Peyer's patch (tissue), 4 donors: ENCODE results near the gene SLC7A6. TPM values are rescaled to one million over a fixed set of nuclear protein-coding genes. Genes with fewer than 3 reads are reported as not detected.

Source experiments
- DNase-seq, 3 donors: peaks; one replicate each; pipeline ENCODE4 v3.0.0-alpha.2; 2017 to 2019
- H3K27ac ChIP-seq, 4 donors: fragments of 200-600 bp; sonication (generic); one replicate each; pipeline ENCODE4 v1.5.1; 2016 to 2019
- H3K27me3 ChIP-seq, 2 donors: fragments of 200-600 bp; sonication (generic); one replicate each; pipeline ENCODE4 v1.5.1; 2019
- H3K36me3 ChIP-seq, 3 donors: fragments of 200-600 bp; sonication (generic); one replicate each; pipeline ENCODE4 v1.5.1; 2016 to 2019
- H3K4me1 ChIP-seq, 4 donors: fragments of 200-600 bp; sonication (generic); one replicate each; pipeline ENCODE4 v1.5.1; 2016 to 2019
- H3K4me3 ChIP-seq, 4 donors: fragments of 200-600 bp; sonication (generic); 1 replicate in 3 of 4; 2 replicates in 1 of 4; pipeline ENCODE4 v1.5.1; 2016 to 2019; ENCODE audit warnings: mild to moderate bottlenecking in 1 of 4
- H3K9me3 ChIP-seq, 4 donors: fragments of 200-600 bp; sonication (generic); one replicate each; pipeline ENCODE4 v1.5.1; 2016 to 2019; ENCODE audit warnings: mild to moderate bottlenecking in 1 of 4
- POLR2A ChIP-seq, 2 donors: fragments of 450-650 bp; IDR thresholded peaks; one replicate each; pipeline ENCODE4 v1.5.1; 2017; ENCODE audit warnings: antibody characterized with exemption in 2 of 2, mild to moderate bottlenecking in 2 of 2, moderate library complexity in 2 of 2
- total RNA-seq, 4 donors: library from RNA; depleted of rRNA; stranded (reverse); fragments of >200 nt; gene quantifications; one replicate each; pipeline ENCODE4 v1.1.0, GENCODE V29; 2016
- TF ChIP-seq, protein P1 (sequence below), 6 experiments: fragments of 450-650 bp in 4 of 6; fragments of 200-600 bp in 2 of 6; sonication (generic) in 1 of 6; IDR thresholded peaks; one replicate each; pipeline ENCODE4 v1.5.1; 2017 to 2019; ENCODE audit warnings: antibody characterized with exemption in 6 of 6, mild to moderate bottlenecking in 3 of 6, moderate library complexity in 1 of 6

Gene SLC7A6
- total RNA-seq, 4 donors from 2014 or later = 19.9 to 83.3 (median 46.4) TPM

GRCh38 chr16:68242926-68243858 is 21.1 kb upstream of the SLC7A6 start:
- Histone ChIP-seq H3K9me3 (no peaks in the 10 kb centered on the region), H3K36me3 (no peaks in the 10 kb centered on the region), H3K27ac (no peak overlapping the region), H3K27me3 (no peaks in the 10 kb centered on the region), H3K4me3 (no peak overlapping the region), H3K4me1 (peaks cover 0 to 44% (median 10%) of the 10 kb centered on the region in 4 donors)
- TF ChIP-seq POLR2A (IDR thresholded peaks at IDR 0.05) = no peak
- TF ChIP-seq, protein P1, sequence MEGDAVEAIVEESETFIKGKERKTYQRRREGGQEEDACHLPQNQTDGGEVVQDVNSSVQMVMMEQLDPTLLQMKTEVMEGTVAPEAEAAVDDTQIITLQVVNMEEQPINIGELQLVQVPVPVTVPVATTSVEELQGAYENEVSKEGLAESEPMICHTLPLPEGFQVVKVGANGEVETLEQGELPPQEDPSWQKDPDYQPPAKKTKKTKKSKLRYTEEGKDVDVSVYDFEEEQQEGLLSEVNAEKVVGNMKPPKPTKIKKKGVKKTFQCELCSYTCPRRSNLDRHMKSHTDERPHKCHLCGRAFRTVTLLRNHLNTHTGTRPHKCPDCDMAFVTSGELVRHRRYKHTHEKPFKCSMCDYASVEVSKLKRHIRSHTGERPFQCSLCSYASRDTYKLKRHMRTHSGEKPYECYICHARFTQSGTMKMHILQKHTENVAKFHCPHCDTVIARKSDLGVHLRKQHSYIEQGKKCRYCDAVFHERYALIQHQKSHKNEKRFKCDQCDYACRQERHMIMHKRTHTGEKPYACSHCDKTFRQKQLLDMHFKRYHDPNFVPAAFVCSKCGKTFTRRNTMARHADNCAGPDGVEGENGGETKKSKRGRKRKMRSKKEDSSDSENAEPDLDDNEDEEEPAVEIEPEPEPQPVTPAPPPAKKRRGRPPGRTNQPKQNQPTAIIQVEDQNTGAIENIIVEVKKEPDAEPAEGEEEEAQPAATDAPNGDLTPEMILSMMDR (IDR thresholded peaks at IDR 0.05) = no peak
- no peak for DNase-seq

- H3K27ac ChIP-seq = peak overlapping the region; percentile 51 to 81 (median 56)
- no peaks in the 10 kb centered on the region for H3K27me3 ChIP-seq
- H3K9me3 ChIP-seq = no peaks in the 10 kb centered on the region
- TF ChIP-seq, protein P1 (IDR thresholded peaks at IDR 0.05) = no peak
- TF ChIP-seq POLR2A (IDR thresholded peaks at IDR 0.05) = no peak
- H3K36me3 ChIP-seq = peaks cover 0 to 4% (median 0%) of the 10 kb centered on the region in 3 donors
- peak overlapping the region; percentile 75 to 96 (median 89) for H3K4me3 ChIP-seq
- DNase-seq = no peak
- peaks cover 0 to 40% (median 6%) of the 10 kb centered on the region in 4 donors for H3K4me1 ChIP-seq
Observed at GRCh38 chr16:68244481-68244902, 19.8 kb upstream of the SLC7A6 start.

DNA sequence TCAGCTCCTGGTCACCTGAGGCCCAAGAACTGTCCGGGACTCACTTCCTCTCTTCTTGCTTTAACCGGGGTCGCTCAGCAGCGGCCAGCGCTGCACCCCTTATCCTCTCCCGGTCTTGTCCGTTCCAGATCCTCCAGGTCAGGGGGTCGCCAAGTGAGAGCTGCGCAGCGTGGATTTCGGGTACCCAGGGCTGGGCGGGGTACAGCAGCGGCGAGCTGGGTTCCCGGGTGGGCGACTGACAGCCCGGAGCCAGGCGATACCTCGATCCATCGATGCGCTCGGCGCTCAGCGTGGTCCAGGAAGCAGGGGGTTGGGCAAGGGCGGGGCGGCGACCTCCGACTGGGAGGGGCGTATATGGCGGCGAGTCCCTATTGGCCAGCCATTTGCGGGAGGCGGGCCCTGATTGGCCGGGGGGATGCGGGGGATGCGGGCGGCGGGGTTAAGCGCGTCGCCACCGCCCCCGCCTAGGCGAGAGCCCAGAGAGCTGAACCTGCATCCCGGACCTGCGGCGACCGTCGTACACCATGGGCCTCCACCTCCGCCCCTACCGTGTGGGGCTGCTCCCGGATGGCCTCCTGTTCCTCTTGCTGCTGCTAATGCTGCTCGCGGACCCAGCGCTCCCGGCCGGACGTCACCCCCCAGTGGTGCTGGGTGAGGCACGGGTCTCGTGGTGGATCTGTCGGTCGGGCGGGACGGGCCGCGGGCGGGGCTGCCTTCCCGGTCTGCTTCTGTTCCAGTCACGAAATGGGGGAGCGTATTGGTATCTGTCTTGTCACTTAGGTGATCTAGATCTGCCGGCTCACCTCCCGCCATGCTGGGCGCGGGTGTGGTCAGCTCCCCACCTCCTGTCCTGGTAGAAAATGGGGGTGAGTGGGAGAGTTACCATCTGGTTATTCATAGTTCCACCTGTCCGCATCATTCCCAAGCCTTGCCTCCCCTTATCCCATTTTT is 19.1 kb upstream of the SLC7A6 start, which contains the start of gene PLA2G15:
Gene PLA2G15 (plus strand): TSS at position 471 of the 951 bp plus-strand sequence. CDS start 54 bp downstream, at position 525.
- Histone ChIP-seq H3K9me3 (no peaks in the 10 kb centered on the region), H3K27ac (peak within 1 kb of the TSS; percentile 51 to 81 (median 56)), H3K4me1 (peaks cover 0 to 34% (median 4%) of the 10 kb centered on the region in 4 donors), H3K36me3 (peaks cover 0 to 5% (median 0%) of the 10 kb centered on the region in 3 donors), H3K4me3 (peak within 1 kb of the TSS; percentile 75 to 96 (median 89)), H3K27me3 (no peaks in the 10 kb centered on the region)
- DNase-seq = peak; percentile 95 to 98 (median 97)
- TF ChIP-seq POLR2A (IDR thresholded peaks at IDR 0.05) = peak in 1 of 2 donors; percentile 53
- TF ChIP-seq, protein P1 (IDR thresholded peaks at IDR 0.05) = peak in 1 of 6 experiments; percentile 7

DNA sequence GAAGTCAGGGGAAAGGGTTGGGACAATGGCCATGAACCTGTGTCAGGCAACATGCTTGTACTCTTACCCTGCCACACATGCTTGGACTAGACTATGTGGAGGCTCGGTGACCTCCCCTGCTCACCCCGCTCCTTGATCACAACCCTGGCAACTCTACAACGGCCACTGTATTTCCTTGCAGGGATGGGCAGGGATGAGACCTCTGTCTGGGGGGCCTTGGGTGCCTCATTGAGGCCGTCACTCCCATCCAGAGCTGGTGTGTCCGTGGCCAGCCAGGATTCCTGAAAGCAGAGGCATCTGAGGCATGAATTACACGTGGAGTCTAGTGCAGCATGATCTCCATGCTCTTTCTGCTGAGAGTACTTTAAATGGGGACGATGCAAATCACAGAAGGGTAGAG is 18.2 kb upstream of the SLC7A6 start:
- DNase-seq = no peak
- Histone ChIP-seq H3K9me3 (no peaks in the 10 kb centered on the region), H3K4me1 (peaks cover 0 to 32% (median 4%) of the 10 kb centered on the region in 4 donors), H3K36me3 (peaks cover 0 to 14% (median 0%) of the 10 kb centered on the region in 3 donors), H3K27ac (no peak overlapping the region), H3K4me3 (peak overlapping the region in 3 of 4 donors; percentile 75 to 96 (median 93)), H3K27me3 (no peaks in the 10 kb centered on the region)
- no peak for TF ChIP-seq POLR2A (IDR thresholded peaks at IDR 0.05)
- TF ChIP-seq, protein P1 (IDR thresholded peaks at IDR 0.05) = no peak

DNA sequence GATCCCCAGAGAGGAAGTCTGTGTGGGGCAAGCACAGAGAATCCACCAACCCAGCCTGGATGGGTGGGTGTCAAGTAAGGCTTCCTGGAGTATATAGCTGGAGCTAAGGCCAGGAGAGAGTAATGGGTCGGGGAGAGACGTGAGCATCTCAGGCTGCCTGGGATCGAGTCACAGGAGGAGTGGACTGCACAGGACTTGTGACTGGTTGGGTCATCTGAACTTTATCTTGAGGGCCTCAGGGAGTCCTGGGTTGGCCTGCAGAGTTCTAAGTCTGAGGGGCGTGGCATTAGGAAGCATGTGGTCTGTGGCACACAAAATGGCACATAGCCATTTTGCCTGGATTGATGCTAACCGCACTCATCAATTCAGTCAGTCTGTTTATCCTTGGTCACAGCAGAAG is 17.7 kb upstream of the SLC7A6 start:
- peaks cover 0 to 32% (median 4%) of the 10 kb centered on the region in 4 donors for H3K4me1 ChIP-seq
- DNase-seq = peak in 1 of 3 donors; percentile 49
- H3K27me3 ChIP-seq = no peaks in the 10 kb centered on the region
- peak in 1 of 2 donors; percentile 8 for TF ChIP-seq POLR2A (IDR thresholded peaks at IDR 0.05)
- TF ChIP-seq, protein P1 (IDR thresholded peaks at IDR 0.05) = no peak
- H3K4me3 ChIP-seq = peak overlapping the region in 2 of 4 donors; percentile 12 to 93
- no peak overlapping the region for H3K27ac ChIP-seq
- peaks cover 0 to 18% (median 0%) of the 10 kb centered on the region in 3 donors for H3K36me3 ChIP-seq
- H3K9me3 ChIP-seq = no peaks in the 10 kb centered on the region
